HG03575 (cell line): Measurements from ENCODE around the gene SPOUT1.
"Not testable (repeated sequence)": the region's sequence is repeated elsewhere in the genome, so short reads cannot be mapped to it uniquely, and the experiment has no call there.

ENCODE experiments used
- ATAC-seq: cut with Tn5 transposase; IDR thresholded peaks from one replicate; pipeline ENCODE4 v1.9.1; 2021; ENCODE audit not compliant: unreplicated experiment, insufficient number of reproducible peaks, low FRiP score; ENCODE audit errors: extremely low read depth

SPOUT1 gene

DNA sequence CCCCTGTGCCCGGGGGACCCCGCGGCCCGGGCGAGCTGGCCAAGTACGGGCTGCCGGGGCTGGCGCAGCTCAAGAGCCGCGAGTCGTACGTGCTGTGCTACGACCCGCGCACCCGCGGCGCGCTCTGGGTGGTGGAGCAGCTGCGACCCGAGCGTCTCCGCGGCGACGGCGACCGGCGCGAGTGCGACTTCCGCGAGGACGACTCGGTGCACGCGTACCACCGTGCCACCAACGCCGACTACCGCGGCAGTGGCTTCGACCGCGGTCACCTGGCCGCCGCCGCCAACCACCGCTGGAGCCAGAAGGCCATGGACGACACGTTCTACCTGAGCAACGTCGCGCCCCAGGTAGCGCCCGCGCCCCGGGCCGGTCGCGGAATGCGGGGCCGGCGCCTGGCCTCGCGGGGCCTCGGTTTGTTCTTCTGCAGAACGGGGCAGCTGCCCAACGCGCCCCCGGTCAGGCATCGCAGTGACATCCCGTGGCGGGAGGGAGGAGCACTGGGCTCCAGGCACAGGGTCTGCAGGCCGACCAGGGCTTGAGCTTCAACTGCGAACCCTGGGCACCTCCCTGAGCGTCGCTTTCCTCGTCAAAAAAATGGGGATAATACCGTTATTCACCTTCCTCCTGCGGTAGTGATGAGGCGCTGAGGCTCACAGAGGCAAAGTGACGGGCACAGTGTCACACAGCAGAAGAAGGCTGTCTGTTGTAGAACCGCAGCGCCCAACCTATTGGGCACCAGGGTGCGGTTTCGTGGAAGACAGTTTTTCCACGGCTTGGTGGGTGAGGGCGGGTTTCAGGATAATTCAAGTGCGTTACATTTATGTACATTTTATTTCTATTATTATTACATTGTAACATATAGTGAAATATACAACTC lies 10.5 kb downstream of the SPOUT1 start:
- no peak for ATAC-seq

DNA sequence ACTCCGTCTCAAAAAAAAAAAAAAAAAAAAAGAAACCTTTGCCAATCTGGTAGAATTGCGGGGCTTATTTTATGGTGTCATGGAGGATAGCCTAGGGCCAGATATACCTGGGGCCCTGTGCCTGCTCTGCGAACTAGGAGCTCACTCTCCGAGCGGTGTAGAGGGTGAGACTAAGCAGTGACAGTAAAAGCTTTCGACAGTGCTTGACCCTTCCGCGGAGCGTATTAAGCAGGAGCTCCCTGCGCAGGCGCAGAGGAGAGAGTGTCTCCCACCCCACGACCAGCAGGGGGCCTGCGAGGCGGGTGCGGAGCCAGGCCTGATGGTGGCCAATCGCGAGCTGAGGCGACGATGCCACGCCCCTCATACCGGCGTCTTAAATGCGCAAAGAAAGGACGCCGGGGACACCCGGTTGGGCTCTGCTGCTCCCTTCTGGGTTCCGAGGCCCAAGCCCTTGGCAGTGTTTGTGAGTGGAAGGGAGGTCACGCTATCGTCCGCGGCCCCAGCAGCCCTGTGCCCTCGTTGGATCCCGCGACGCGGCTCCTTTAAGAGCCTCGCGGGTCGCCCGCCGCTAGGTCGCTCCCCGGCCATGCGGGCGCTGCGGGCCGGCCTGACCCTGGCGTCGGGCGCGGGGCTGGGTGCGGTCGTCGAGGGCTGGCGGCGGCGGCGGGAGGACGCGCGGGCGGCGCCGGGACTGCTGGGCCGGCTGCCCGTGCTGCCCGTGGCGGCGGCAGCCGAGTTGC lies 11.3 kb downstream of the SPOUT1 start, which contains the start of gene ENDOG:
Gene ENDOG, plus strand, starts transcription at position 402 of the 740 bp plus-strand sequence. Its CDS starts 185 bp downstream, at position 587.
- ATAC-seq, result no peak

DNA sequence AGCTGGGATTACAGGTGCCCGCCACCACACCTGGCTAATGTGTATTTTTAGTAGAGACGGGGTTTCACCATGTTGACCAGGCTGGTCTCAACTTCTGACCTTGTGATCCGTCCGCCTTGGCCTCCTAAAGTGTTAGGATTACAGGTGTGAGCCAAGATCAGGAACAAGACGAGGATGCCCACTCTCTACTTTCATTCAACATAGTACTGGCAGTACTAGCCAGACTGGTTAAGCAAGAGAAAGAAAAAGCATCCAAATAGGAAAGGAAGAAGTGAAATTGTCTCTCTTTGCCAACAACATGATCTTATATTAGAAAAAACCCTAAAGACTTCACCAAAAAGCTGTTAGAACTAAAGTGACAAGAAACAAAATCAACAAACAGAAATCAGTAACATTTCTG lies 18.7 kb downstream of the SPOUT1 start:
- no peak for ATAC-seq

GRCh38 chr9:128809831-128810230 lies 19.8 kb downstream of the SPOUT1 start:
- ATAC-seq, result no peak

DNA sequence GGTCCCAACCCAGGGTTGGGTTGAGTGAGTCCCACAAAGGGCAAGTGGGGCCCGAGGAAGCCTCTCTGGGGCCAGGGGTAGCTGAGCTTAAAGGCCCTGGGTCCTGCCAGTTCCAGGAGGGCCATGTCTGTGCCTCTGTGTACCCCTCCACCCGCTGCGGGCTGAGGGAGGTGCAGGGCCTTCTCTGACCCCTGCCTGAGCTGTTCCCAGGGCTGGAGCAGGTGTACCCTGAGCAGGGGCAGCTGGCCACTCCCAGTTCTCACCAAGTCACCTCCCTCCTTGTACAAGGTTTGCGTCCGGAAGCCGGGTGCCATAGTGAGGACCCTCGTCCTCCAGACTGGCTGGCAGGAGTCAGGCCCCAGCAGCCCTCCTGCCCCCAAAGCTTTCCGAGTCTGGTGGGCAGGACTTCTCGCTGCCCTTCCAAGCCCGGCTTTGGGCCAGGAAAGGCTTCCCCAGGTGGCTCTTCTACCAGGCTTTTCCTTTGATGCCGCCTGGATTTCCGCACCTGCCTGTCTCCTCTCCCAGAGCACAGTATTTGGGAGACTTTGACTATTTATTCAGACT lies 20.5 kb downstream of the SPOUT1 start:
- ATAC-seq, result no peak

- ATAC-seq, result no peak
Measured at GRCh38 chr9:128808543-128808942, 21.1 kb downstream of the SPOUT1 start.

DNA sequence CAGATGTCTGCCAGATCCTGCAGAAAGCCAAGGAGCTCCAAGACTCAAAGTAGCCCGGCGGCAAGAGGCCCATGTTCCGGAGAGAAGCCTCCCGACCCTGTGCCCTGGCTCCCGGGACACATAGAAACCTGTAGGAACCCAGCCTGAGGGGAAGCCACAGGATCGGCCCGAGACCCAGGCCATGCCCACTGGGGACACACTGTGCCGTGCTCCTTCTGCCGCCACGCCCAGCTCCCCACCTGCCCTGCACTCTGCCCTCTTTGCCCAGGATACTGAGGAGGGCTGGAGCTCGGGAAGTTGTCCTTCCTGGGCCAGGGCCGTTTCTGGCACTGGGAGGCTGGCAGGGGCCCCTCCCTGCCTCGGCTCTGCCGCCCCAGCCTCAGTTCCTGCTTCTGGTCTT lies 21.8 kb downstream of the SPOUT1 start:
- no peak for ATAC-seq

DNA sequence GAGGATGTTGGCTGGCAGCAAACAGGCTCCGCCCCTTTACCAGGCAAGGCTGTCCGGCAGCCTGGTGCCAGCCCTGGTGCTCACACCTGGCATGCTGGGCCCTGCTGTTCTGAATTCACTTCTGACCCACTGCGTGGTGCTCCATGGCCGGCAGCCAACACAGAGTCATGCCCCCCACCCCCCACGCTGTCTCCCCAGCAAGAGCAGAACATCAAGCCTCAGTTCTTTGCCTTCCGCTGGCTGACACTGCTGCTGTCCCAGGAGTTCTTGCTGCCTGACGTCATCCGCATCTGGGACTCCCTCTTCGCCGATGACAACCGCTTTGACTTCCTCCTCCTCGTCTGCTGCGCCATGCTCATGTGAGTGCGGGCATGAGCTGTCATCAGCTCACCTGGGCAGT lies 23.9 kb downstream of the SPOUT1 start:
- ATAC-seq, result no peak

DNA sequence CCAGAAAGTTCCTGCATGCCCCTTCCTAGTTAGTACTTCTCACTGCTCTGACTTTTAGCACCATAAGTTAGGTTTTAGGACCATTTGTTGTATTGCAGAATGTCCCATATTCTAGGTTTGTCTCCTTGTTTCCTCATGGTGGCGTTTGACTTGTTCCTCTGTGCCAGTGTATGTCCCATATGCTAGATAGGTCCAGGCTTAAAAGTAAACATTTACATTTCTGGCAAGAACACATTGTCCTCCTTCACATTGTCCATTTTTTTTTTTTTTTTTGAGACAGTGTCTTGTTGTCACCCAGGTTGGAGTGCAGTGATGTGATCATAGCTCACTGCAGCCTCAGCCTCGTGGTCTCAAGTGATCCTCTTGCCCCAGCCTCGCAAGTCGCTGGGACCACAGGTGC lies 27.1 kb downstream of the SPOUT1 start:
- ATAC-seq, result no peak

DNA sequence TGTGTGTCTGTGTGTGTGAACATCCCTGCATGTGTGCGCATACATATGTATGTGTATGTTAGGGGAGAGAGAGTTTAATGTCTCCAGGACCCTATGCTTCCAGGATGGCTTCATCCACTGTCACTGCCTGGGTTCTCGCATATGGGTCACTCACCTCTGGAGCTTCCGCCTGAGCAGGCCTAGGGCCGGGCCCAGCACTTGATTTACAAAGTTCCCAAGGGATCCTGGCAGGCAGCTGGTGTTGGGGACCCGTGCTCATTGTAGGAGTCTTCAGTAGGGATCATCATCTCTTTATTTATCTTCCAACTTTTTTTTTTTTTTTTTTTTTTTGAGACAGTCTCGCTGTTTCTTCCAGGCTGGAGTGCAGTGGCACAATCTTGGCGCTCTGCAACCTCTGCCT lies 29.5 kb downstream of the SPOUT1 start:
- ATAC-seq, result no peak

DNA sequence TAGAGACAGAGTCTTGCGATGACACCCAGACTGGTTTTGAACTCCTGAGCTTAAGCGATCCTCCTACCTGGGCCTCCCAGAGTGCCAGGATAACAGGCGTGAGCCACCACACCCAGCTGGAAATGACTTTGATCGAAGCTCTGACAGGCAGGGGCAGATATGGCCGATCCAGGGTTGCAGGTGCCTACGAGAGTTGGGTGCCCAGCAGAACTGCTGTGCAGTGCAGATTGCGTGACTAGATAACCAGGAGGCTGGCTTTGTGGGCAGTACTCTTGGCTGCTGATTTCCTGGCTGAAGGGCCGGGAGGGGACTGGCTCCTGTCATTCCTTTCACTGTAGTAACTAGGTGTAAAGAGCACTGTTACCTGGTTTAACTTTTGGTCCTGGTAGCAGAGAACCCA lies 30.7 kb downstream of the SPOUT1 start:
- ATAC-seq, result no peak

DNA sequence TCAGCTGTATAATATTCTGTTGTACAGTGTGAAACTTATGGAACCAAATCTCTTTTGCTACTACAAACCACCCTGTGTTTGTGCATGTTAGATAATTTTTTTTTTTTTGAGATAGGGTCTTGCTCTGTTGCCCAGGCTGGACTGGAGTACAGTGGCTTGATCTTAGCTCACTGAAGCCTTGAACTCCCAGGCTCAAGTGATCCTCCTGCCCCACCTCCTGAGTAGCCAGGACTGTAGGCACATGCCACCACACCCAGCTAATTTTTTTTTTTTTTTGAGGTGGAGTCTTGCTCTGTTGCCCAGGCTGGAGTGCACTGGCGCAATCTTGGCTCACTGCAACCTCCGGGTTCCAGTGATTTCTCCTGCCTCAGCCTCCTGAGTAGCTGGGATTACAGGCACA lies 34.6 kb downstream of the SPOUT1 start:
- ATAC-seq, result not testable (repeated sequence)

GRCh38 chr9:128792978-128793686 lies 36.5 kb downstream of the SPOUT1 start:
- no peak for ATAC-seq

- ATAC-seq, result no peak
Measured at GRCh38 chr9:128792134-128792533, 37.5 kb downstream of the SPOUT1 start.

- no peak for ATAC-seq
Measured at GRCh38 chr9:128790536-128790935, 39.1 kb downstream of the SPOUT1 start.

DNA sequence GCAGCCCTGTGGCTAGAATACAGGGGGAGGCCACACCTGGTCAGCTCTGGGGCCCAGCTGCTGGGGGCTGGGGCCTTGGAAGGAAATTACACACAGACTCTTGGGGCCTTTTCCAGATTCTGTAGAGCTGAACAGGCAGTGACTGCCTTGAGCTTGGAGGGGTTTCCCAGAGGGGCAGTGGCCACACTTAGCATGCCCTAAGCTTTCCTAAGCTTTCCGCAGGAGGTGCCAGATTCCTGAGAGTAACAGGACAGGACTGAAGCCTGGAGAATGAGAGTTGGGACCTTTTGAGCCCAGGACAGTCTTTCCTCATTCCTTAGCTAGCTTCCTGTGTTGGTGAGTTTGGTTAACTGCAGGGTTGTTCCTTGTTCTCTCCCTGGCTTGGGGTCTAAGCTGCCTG lies 41.1 kb downstream of the SPOUT1 start:
- no peak for ATAC-seq

- no peak for ATAC-seq
Measured at GRCh38 chr9:128787659-128788058, 41.9 kb downstream of the SPOUT1 start.

DNA sequence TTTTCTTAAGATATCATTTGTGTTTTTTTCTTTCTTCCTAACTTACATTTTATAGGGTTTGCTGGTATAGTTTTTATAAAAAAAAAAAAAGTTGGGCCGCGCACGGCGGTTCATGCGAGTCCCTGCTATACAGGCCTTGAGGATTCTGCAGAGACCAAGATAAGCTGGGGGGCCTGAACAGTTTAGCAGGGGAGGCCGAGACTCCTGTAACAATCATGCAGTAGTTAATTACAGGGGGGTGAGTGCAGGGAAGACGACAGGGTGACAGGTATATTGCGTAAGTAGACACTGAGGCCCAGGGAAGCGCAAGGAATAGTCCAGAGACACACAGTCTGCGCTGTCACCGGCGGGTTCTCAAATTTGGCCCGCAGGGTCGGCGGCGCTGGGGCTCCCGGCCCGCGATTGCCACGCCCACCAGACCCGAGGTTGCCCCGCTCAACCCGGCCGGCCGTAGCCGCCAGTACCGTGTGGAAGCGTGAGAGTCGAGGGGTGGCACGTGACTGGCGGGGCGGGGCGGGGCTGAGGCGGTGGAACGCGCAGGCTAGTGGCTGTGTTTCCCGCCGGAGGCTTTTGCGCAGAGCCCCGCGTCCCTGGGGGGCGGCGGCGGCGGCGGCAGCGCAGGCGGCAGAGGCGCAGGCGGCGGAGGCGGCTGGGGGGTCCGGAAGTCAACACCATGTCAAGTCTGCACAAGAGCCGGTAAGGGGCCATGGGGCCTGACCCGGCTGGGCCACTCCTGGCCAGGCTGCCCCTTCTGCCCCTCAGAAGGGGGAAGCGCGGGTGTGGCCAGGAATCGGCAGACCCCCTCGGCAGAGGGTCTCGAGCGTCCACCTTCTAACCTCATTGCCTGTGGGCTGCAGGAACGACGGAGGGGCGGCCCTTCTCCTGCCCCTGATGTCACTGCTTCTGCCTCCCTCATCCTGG lies 42.7 kb downstream of the SPOUT1 start, which contains the start of gene TBC1D13:
Gene TBC1D13, plus strand, starts transcription at position 573 of the 921 bp plus-strand sequence. Its CDS starts 101 bp downstream, at position 674.
- no peak for ATAC-seq
